ENCODE results near the gene AVPR2. TPM values are rescaled to one million over a fixed set of nuclear protein-coding genes. Genes with fewer than 3 reads are reported as not detected.

Gene AVPR2
- total and polyA plus RNA-seq, 9 of the 15 experiments (the other 6 are each of a cell fraction or from before 2014, with no cell fraction given), result not detected

DNA sequence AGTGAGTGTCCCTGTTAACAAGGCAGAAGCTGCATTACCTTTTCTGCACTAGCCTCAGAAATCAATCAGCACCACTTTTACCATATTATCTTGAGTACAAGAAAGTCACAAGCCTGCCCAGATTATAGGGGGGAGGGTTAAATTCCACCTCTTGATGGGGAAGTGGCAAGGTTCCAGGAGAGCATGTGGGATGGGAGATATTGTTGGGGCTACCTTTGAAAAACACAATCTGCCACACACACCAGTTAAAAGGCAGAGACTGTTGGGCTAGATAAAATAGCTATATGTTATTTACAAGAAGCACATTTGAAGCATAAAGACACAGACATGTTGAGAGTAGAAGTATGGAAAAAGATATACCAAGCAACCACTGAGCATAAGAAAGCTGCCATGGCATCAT, 6.6 kb upstream of the AVPR2 start (continued):
- TF ChIP-seq, protein P1, sequence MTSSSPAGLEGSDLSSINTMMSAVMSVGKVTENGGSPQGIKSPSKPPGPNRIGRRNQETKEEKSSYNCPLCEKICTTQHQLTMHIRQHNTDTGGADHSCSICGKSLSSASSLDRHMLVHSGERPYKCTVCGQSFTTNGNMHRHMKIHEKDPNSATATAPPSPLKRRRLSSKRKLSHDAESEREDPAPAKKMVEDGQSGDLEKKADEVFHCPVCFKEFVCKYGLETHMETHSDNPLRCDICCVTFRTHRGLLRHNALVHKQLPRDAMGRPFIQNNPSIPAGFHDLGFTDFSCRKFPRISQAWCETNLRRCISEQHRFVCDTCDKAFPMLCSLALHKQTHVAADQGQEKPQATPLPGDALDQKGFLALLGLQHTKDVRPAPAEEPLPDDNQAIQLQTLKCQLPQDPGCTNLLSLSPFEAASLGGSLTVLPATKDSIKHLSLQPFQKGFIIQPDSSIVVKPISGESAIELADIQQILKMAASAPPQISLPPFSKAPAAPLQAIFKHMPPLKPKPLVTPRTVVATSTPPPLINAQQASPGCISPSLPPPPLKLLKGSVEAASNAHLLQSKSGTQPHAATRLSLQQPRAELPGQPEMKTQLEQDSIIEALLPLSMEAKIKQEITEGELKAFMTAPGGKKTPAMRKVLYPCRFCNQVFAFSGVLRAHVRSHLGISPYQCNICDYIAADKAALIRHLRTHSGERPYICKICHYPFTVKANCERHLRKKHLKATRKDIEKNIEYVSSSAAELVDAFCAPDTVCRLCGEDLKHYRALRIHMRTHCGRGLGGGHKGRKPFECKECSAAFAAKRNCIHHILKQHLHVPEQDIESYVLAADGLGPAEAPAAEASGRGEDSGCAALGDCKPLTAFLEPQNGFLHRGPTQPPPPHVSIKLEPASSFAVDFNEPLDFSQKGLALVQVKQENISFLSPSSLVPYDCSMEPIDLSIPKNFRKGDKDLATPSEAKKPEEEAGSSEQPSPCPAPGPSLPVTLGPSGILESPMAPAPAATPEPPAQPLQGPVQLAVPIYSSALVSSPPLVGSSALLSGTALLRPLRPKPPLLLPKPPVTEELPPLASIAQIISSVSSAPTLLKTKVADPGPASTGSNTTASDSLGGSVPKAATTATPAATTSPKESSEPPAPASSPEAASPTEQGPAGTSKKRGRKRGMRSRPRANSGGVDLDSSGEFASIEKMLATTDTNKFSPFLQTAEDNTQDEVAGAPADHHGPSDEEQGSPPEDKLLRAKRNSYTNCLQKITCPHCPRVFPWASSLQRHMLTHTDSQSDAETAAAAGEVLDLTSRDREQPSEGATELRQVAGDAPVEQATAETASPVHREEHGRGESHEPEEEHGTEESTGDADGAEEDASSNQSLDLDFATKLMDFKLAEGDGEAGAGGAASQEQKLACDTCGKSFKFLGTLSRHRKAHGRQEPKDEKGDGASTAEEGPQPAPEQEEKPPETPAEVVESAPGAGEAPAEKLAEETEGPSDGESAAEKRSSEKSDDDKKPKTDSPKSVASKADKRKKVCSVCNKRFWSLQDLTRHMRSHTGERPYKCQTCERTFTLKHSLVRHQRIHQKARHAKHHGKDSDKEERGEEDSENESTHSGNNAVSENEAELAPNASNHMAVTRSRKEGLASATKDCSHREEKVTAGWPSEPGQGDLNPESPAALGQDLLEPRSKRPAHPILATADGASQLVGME (CRISPR knock-in tag; IDR thresholded peaks at IDR 0.05), result no peak
- TF ChIP-seq EP400 (IDR thresholded peaks at IDR 0.05) (peak; percentile 58; the same call in 1 of the 2 replicates), MCM2 (IDR thresholded peaks at IDR 0.05; ENCODE audit: low read depth) (no peak), DDX20 (tag; IDR thresholded peaks at IDR 0.05; ENCODE audit: low read depth) (no peak), TAL1 (IDR thresholded peaks at IDR 0.05) (peak; percentile 100), CHD1 (IDR thresholded peaks at IDR 0.05; ENCODE audit: low read length) (no peak), ZNF644 (tag; IDR thresholded peaks at IDR 0.05; ENCODE audit: low read depth) (peak; percentile 93), OTX1 (CRISPR knock-in tag; IDR thresholded peaks at IDR 0.05) (no peak), U2AF2 (optimal IDR thresholded peaks at IDR 0.05; ENCODE audit: low read depth, low read length) (no peak), RB1 (IDR thresholded peaks at IDR 0.05; ENCODE audit: low read depth) (0 out of 2 replicates have a peak, but pooled peaks have one; percentile 31), ARID2 (IDR thresholded peaks at IDR 0.05) (no peak), GABPB2 (CRISPR knock-in tag; conservative IDR thresholded peaks at IDR 0.05) (no peak), RHOXF2B (CRISPR knock-in tag; conservative IDR thresholded peaks at IDR 0.05) (no peak), TEAD1 (CRISPR knock-in tag; IDR thresholded peaks at IDR 0.05) (peak; percentile 94 to 95), CBX5 (IDR thresholded peaks at IDR 0.05; ENCODE audit: borderline replicate concordance, low read depth) (no peak), BDP1 (IDR thresholded peaks at IDR 0.05; ENCODE audit: insufficient read depth, insufficient read length) (no peak)
- TF ChIP-seq, protein P2, sequence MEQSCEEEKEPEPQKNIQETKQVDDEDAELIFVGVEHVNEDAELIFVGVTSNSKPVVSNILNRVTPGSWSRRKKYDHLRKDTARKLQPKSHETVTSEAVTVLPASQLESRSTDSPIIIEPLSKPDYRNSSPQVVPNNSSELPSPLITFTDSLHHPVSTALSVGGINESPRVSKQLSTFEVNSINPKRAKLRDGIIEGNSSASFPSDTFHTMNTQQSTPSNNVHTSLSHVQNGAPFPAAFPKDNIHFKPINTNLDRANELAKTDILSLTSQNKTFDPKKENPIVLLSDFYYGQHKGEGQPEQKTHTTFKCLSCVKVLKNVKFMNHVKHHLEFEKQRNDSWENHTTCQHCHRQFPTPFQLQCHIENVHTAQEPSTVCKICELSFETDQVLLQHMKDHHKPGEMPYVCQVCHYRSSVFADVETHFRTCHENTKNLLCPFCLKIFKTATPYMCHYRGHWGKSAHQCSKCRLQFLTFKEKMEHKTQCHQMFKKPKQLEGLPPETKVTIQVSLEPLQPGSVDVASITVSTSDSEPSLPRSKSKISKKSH (CRISPR knock-in tag; IDR thresholded peaks at IDR 0.05), result no peak
- TF ChIP-seq, protein P3, sequence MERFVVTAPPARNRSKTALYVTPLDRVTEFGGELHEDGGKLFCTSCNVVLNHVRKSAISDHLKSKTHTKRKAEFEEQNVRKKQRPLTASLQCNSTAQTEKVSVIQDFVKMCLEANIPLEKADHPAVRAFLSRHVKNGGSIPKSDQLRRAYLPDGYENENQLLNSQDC (CRISPR knock-in tag; IDR thresholded peaks at IDR 0.05), result no peak; the same call in 1 of the 2 replicates

All from K562 (cell line).